ENCODE measurements around the gene COLEC12.
"Not testable (repeated sequence)": the region's sequence is repeated elsewhere in the genome, so short reads cannot be mapped to it uniquely, and the experiment has no call there.

The COLEC12 gene

GRCh38 chr18:318791-319291 lies 181.7 kb downstream of the COLEC12 start:
- no peak for DNase-seq (ENCODE audit: low spot score)

- no peak for DNase-seq (ENCODE audit: low spot score)
Observed at GRCh38 chr18:317618-318017, 182.9 kb downstream of the COLEC12 start.

- DNase-seq (ENCODE audit: low spot score) = no peak
Observed at GRCh38 chr18:316393-316792, 184.1 kb downstream of the COLEC12 start.

GRCh38 chr18:313931-314330 lies 186.6 kb downstream of the COLEC12 start:
- DNase-seq (ENCODE audit: low spot score) = no peak

- no peak for DNase-seq (ENCODE audit: low spot score)
Observed at GRCh38 chr18:312415-312814, 188.1 kb downstream of the COLEC12 start.

GRCh38 chr18:310042-310441 lies 190.5 kb downstream of the COLEC12 start:
- no peak for DNase-seq (ENCODE audit: low spot score)

- not testable (repeated sequence) for DNase-seq (ENCODE audit: low spot score)
Observed at GRCh38 chr18:308086-308485, 192.4 kb downstream of the COLEC12 start.

- no peak for DNase-seq (ENCODE audit: low spot score)
Observed at GRCh38 chr18:306608-307255, 193.8 kb downstream of the COLEC12 start.

- DNase-seq (ENCODE audit: low spot score) = no peak
Observed at GRCh38 chr18:305003-305501, 195.4 kb downstream of the COLEC12 start.

GRCh38 chr18:303607-304006 lies 196.9 kb downstream of the COLEC12 start:
- DNase-seq (ENCODE audit: low spot score) = no peak

GRCh38 chr18:303011-303410 lies 197.5 kb downstream of the COLEC12 start:
- no peak for DNase-seq (ENCODE audit: low spot score)

- DNase-seq (ENCODE audit: low spot score) = no peak
Observed at GRCh38 chr18:302097-302496, 198.4 kb downstream of the COLEC12 start.

GRCh38 chr18:297936-298335 lies 202.6 kb downstream of the COLEC12 start:
- DNase-seq (ENCODE audit: low spot score) = no peak

GRCh38 chr18:295756-296490 lies 204.6 kb downstream of the COLEC12 start:
- DNase-seq (ENCODE audit: low spot score) = no peak

- no peak for DNase-seq (ENCODE audit: low spot score)
Observed at GRCh38 chr18:294566-294965, 205.9 kb downstream of the COLEC12 start.

- no peak for DNase-seq (ENCODE audit: low spot score)
Observed at GRCh38 chr18:293536-293935, 207.0 kb downstream of the COLEC12 start.

GRCh38 chr18:292271-292670 lies 208.2 kb downstream of the COLEC12 start:
- no peak for DNase-seq (ENCODE audit: low spot score)

GRCh38 chr18:289970-290369 lies 210.5 kb downstream of the COLEC12 start:
- DNase-seq (ENCODE audit: low spot score) = not testable (repeated sequence)

- DNase-seq (ENCODE audit: low spot score) = no peak
Observed at GRCh38 chr18:289026-289425, 211.5 kb downstream of the COLEC12 start.

GRCh38 chr18:286515-287310 lies 213.8 kb downstream of the COLEC12 start:
- no peak for DNase-seq (ENCODE audit: low spot score)

GRCh38 chr18:285817-286216 lies 214.7 kb downstream of the COLEC12 start:
- no peak for DNase-seq (ENCODE audit: low spot score)

GRCh38 chr18:275486-275885 lies 225.0 kb downstream of the COLEC12 start:
- DNase-seq (ENCODE audit: low spot score) = no peak

GRCh38 chr18:274313-274712 lies 226.2 kb downstream of the COLEC12 start:
- no peak for DNase-seq (ENCODE audit: low spot score)
